GM21737 (cell line): Measurements from ENCODE around the gene KIF13A.
"Not testable (repeated sequence)": the region's sequence is repeated elsewhere in the genome, so short reads cannot be mapped to it uniquely, and the experiment has no call there.

ENCODE experiments used
- ATAC-seq: cut with Tn5 transposase; IDR thresholded peaks from one replicate; pipeline ENCODE4 v1.9.1; 2021; ENCODE audit warnings: mild to moderate bottlenecking, moderate library complexity; ENCODE audit not compliant: unreplicated experiment

KIF13A gene

GRCh38 chr6:17999425-17999824 is 12.0 kb upstream of the KIF13A start:
- no peak for ATAC-seq

- ATAC-seq = no peak
Observed at GRCh38 chr6:17998442-17998841, 11.0 kb upstream of the KIF13A start.

GRCh38 chr6:17998003-17998402 is 10.6 kb upstream of the KIF13A start:
- ATAC-seq = no peak

GRCh38 chr6:17995414-17995813 is 8.0 kb upstream of the KIF13A start:
- no peak for ATAC-seq

- ATAC-seq = no peak
Observed at GRCh38 chr6:17994019-17994418, 6.6 kb upstream of the KIF13A start.

GRCh38 chr6:17988422-17988944 is 1.0 kb upstream of the KIF13A start:
- no peak for ATAC-seq

GRCh38 chr6:17987697-17988421 is 424 bp upstream of the KIF13A start:
- ATAC-seq = peak; percentile 72

GRCh38 chr6:17986656-17987446 is 584 bp downstream of the KIF13A start:
- ATAC-seq = peak; percentile 21

- ATAC-seq = no peak
Observed at GRCh38 chr6:17985934-17986655, 1.3 kb downstream of the KIF13A start.

GRCh38 chr6:17984812-17985670 is 2.4 kb downstream of the KIF13A start:
- ATAC-seq = no peak

GRCh38 chr6:17984399-17984798 is 3.0 kb downstream of the KIF13A start:
- no peak for ATAC-seq

- ATAC-seq = no peak
Observed at GRCh38 chr6:17983730-17984129, 3.7 kb downstream of the KIF13A start.

GRCh38 chr6:17980329-17980728 is 7.1 kb downstream of the KIF13A start:
- no peak for ATAC-seq

GRCh38 chr6:17979479-17979878 is 8.0 kb downstream of the KIF13A start:
- ATAC-seq = no peak

GRCh38 chr6:17976258-17976657 is 11.2 kb downstream of the KIF13A start:
- not testable (repeated sequence) for ATAC-seq

- ATAC-seq = no peak
Observed at GRCh38 chr6:17974570-17975368, 12.7 kb downstream of the KIF13A start.

- no peak for ATAC-seq
Observed at GRCh38 chr6:17972978-17973622, 14.3 kb downstream of the KIF13A start.

- ATAC-seq = no peak
Observed at GRCh38 chr6:17972074-17972952, 15.1 kb downstream of the KIF13A start.
